ENCODE measurements around the gene LTBR.

LTBR gene

DNA sequence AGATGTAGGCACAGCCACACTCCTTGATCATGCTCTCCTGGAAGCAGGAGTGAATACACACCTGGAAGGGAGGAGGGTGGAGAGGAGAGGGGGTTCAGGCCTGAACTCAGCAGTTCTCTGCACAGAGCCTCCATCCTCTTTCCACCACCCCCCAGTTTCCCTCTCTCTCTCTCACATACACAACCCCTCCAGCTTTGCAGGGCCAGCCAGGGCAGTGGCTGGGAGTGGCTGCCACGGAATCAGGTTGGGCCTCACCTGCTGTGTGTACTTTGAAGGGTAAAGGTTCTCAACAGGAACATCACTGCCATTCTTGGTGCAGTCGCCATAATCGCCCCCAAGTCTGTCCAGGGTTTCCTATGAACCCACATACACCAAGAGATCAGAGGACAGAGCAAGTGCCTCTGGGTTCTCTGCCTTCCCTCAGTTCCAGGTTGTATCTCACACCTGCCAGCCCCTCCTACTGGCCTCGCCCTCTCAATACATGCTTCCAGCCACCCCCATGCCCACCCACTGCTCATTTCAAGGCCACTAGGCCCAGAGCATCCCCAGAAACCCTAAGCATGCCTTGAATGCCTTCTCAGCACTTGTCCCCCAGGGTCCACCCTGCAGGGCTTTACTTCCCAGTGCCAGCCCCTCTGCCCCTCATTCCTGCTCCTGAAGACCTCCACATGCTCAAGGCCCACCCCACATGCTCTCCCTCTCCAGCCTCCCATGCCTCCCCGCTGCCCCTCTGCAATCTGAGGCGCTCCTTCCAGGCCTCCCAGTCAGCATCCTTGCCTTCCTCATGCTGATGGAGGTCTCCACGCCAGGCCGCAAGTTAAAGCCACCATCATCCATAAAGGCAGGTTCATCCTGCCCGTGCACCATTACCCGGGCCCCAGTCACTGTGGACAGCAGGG lies 29.2 kb upstream of the LTBR start:
- Mint-ChIP-seq H3K9me3 (no peaks in the 10 kb centered on the region), H3K36me3 (ENCODE audit: low read depth) (no peaks in the 10 kb centered on the region), H3K27me3 (ENCODE audit: low read depth, poor library complexity) (peaks cover 13% of the 10 kb centered on the region), H3K27ac (no peak overlapping the region), H3K4me3 (no peak overlapping the region), H3K4me1 (peaks cover 38% of the 10 kb centered on the region)
- TF ChIP-seq CTCF (IDR thresholded peaks at IDR 0.05), result no peak
- DNase-seq, result no peak

DNA sequence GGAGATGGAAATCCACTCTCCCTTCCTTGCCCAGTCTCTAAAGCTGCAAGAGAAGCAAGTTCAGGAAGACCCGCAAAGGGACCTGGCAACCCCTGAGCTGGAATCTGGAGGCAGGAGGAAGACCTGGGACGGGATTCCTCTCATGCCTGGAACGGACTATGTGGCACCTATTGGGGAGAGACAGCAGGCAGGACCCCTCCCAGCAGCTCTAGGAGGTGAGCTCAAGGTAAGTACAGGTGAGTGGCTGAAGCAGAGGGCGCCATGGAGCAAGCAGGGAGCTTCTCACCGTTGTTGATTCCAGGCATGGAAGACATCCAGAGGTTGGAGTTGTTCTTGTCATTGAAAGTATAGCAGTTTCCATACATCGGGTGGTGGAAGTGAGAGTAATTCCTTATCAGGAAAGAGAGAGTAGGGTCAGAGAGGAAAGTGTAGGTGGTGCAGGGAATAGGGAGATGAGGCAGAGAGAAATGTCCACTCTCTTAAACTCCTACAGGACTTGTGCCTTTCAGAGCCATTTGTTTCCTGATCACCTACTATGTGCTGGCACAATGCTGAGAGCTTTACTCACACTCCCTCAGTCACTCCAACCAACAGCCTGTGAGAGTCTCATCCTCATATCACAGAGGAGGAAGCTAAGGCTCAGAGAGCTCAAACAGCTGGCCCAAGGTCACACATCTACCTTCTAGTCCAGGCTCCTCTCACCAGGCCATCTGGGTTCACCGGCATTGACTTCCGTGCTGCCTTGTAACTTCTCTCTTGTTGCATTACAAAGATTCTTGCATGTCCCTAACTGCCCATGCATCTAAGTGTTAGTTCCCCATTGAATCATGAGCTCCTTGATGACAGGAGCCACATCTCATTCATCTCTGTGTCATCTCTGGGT lies 28.2 kb upstream of the LTBR start:
- Mint-ChIP-seq H3K27me3 (ENCODE audit: low read depth, poor library complexity) (peaks cover 17% of the 10 kb centered on the region), H3K27ac (no peak overlapping the region), H3K9me3 (no peaks in the 10 kb centered on the region), H3K36me3 (ENCODE audit: low read depth) (no peaks in the 10 kb centered on the region), H3K4me3 (no peak overlapping the region), H3K4me1 (peaks cover 47% of the 10 kb centered on the region)
- TF ChIP-seq CTCF (IDR thresholded peaks at IDR 0.05), result no peak
- no peak for DNase-seq

DNA sequence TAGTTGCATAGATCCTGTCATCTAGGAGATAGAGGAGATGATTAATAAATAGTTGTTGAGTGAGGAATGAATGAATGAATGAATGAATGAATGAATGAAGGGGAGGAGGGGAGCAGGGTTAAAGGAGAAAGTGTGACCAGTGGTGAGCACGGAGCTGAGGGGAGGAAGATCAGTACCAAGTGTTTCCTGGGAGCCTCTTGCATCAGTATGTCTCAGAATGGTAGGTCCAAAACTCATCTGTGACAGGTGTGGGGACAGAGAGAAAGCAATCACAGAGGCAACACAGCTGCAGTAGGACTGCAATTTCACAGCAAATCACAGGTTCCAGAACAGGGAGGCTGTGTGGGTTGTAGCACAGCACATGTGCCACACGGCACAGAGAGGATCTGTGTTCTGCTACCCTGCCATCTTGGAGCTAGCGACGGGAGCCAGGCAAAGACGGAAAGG lies 27.6 kb upstream of the LTBR start:
- Mint-ChIP-seq H3K27ac (no peak overlapping the region), H3K4me3 (no peak overlapping the region), H3K36me3 (ENCODE audit: low read depth) (no peaks in the 10 kb centered on the region), H3K27me3 (ENCODE audit: low read depth, poor library complexity) (peaks cover 17% of the 10 kb centered on the region), H3K9me3 (no peaks in the 10 kb centered on the region), H3K4me1 (peaks cover 52% of the 10 kb centered on the region)
- no peak for DNase-seq
- no peak for TF ChIP-seq CTCF (IDR thresholded peaks at IDR 0.05)

- no peaks in the 10 kb centered on the region for H3K9me3 Mint-ChIP-seq
- H3K27ac Mint-ChIP-seq, result no peak overlapping the region
- peaks cover 54% of the 10 kb centered on the region for H3K4me1 Mint-ChIP-seq
- H3K4me3 Mint-ChIP-seq, result no peak overlapping the region
- no peak for TF ChIP-seq CTCF (IDR thresholded peaks at IDR 0.05)
- peaks cover 17% of the 10 kb centered on the region for H3K27me3 Mint-ChIP-seq (ENCODE audit: low read depth, poor library complexity)
- H3K36me3 Mint-ChIP-seq (ENCODE audit: low read depth), result no peaks in the 10 kb centered on the region
- no peak for DNase-seq
Measured at GRCh38 chr12:6358881-6359280, 25.1 kb upstream of the LTBR start.

- H3K4me3 Mint-ChIP-seq, result no peak overlapping the region
- peaks cover 23% of the 10 kb centered on the region for H3K27me3 Mint-ChIP-seq (ENCODE audit: low read depth, poor library complexity)
- H3K27ac Mint-ChIP-seq, result no peak overlapping the region
- TF ChIP-seq CTCF (IDR thresholded peaks at IDR 0.05), result no peak
- no peaks in the 10 kb centered on the region for H3K9me3 Mint-ChIP-seq
- peaks cover 51% of the 10 kb centered on the region for H3K4me1 Mint-ChIP-seq
- no peak for DNase-seq
- no peaks in the 10 kb centered on the region for H3K36me3 Mint-ChIP-seq (ENCODE audit: low read depth)
Measured at GRCh38 chr12:6360080-6360571, 23.8 kb upstream of the LTBR start.
